DND-41 (cell line): ENCODE data around the gene SEPTIN10.

Source experiments
- EZH2 ChIP-seq: IDR thresholded peaks from 3 replicates; pipeline ENCODE4 v1.6.1; 2012; ENCODE audit warnings: borderline replicate concordance, low read depth, mild to moderate bottlenecking, moderate library complexity, low read length, inconsistent platforms; ENCODE audit not compliant: severe bottlenecking
- TF ChIP-seq, protein P1 (sequence below): IDR thresholded peaks from 2 replicates; pipeline ENCODE4 v1.5.1; 2012; ENCODE audit warnings: borderline replicate concordance, low read length, moderate library complexity, mild to moderate bottlenecking; ENCODE audit not compliant: poor library complexity, severe bottlenecking; ENCODE audit errors: extremely low read depth

DNA sequence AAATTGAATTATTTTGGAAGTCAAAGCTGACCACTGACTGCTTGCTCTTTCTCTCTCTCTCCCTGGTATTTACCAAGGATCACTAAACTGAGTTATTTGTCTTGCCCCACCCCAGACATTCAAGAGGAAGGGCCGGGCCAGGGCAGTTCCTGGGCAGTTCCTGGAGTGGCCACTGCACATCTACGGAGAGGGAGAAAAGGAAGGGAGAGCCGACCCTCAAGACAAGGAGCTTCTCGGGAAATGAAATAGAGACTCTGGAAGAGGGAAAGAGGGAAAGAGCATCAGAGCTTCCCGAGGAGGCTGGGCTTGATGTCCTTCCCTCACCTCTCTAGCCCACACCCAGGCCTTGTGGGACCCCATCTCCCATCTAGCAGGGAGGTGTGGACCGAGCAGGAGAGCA lies 83.1 kb downstream of the SEPTIN10 start:
- TF ChIP-seq, protein P1, sequence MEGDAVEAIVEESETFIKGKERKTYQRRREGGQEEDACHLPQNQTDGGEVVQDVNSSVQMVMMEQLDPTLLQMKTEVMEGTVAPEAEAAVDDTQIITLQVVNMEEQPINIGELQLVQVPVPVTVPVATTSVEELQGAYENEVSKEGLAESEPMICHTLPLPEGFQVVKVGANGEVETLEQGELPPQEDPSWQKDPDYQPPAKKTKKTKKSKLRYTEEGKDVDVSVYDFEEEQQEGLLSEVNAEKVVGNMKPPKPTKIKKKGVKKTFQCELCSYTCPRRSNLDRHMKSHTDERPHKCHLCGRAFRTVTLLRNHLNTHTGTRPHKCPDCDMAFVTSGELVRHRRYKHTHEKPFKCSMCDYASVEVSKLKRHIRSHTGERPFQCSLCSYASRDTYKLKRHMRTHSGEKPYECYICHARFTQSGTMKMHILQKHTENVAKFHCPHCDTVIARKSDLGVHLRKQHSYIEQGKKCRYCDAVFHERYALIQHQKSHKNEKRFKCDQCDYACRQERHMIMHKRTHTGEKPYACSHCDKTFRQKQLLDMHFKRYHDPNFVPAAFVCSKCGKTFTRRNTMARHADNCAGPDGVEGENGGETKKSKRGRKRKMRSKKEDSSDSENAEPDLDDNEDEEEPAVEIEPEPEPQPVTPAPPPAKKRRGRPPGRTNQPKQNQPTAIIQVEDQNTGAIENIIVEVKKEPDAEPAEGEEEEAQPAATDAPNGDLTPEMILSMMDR: no peak
- no peak for TF ChIP-seq EZH2
